HAP-1 (cell line): ENCODE data around the gene UNC50.
"Not testable (repeated sequence)": the region's sequence is repeated elsewhere in the genome, so short reads cannot be mapped to it uniquely, and the experiment has no call there.

Source experiments
- DNase-seq, 2 experiments: peaks; one replicate each; pipeline ENCODE4 v3.0.0-alpha.2; 2016 to 2020; ENCODE audit warnings: low spot score in 2 of 2
- H3K27me3 ChIP-seq: fragments of 250-450 bp; sonication (Bioruptor Pico); 2 replicates; pipeline ENCODE4 v1.5.1; 2020; ENCODE audit warnings: low read depth, mild to moderate bottlenecking, moderate library complexity
- H3K36me3 ChIP-seq: fragments of 250-450 bp; sonication (Bioruptor Pico); replicated peaks from 2 replicates; pipeline ENCODE4 v1.5.1; 2020; ENCODE audit warnings: mild to moderate bottlenecking
- H3K4me1 ChIP-seq: fragments of 250-450 bp; sonication (Bioruptor Pico); 2 replicates; pipeline ENCODE4 v1.5.1; 2020; ENCODE audit warnings: mild to moderate bottlenecking
- H3K4me3 ChIP-seq: fragments of 250-450 bp; sonication (Bioruptor Pico); 2 replicates; pipeline ENCODE4 v1.5.1; 2020; ENCODE audit warnings: mild to moderate bottlenecking, moderate library complexity
- H3K9me3 ChIP-seq: fragments of 250-450 bp; sonication (Bioruptor Pico); 2 replicates; pipeline ENCODE4 v1.5.1; 2020; ENCODE audit warnings: mild to moderate bottlenecking, moderate library complexity
- in situ Hi-C: fragments of 300-500 bp; cut with MboI; formaldehyde crosslinking; loops from 3 replicates; pipeline ENCODE4 v1.14.3; 2020; ENCODE audit warnings: low sequenced_read_pairs, inconsistent platforms, mixed read lengths

The UNC50 gene

GRCh38 chr2:98649135-98649991, 41.0 kb downstream of the UNC50 start:
- Histone ChIP-seq H3K27me3 (no peaks in the 10 kb centered on the region), H3K36me3 (no peaks in the 10 kb centered on the region), H3K4me3 (no peak overlapping the region), H3K4me1 (no peaks in the 10 kb centered on the region), H3K9me3 (no peaks in the 10 kb centered on the region)
- in situ Hi-C loops: loop anchor here (5.0 kb wide), 2 partner anchors 188 to 418 kb away; no protein-coding TSS in a partner anchor
- DNase-seq: peak; percentile 75 to 82

DNA sequence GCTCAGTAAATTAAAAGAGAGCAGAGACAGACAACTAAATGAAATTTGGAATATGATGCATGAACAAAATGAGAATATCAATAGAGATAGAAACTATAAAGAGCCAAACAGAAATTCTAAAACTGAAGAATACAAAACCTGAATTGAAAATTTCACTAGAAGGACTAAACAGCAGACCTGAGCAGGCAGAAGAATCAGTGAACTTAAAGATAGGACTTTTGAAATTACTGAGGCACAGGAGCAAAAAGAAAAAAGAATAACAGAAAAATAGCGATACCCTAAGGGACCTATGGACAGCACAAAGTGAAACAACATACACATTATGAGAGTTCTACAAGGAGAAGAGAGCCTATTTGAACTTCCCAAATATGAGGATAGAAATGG, 41.6 kb downstream of the UNC50 start:
- Histone ChIP-seq H3K4me3 (no peak overlapping the region), H3K27me3 (no peaks in the 10 kb centered on the region), H3K36me3 (no peaks in the 10 kb centered on the region), H3K9me3 (no peaks in the 10 kb centered on the region), H3K4me1 (no peaks in the 10 kb centered on the region)
- no peak for DNase-seq
- in situ Hi-C loops: loop anchor here (5.0 kb wide), 2 partner anchors 187 to 417 kb away; no protein-coding TSS in a partner anchor

- Histone ChIP-seq H3K4me3 (no peak overlapping the region), H3K36me3 (no peaks in the 10 kb centered on the region), H3K9me3 (no peaks in the 10 kb centered on the region), H3K4me1 (no peaks in the 10 kb centered on the region), H3K27me3 (no peaks in the 10 kb centered on the region)
- DNase-seq: no peak
- in situ Hi-C loops: no loop called here
Measured at GRCh38 chr2:98650998-98651397, 42.6 kb downstream of the UNC50 start.

GRCh38 chr2:98654699-98655495, 46.5 kb downstream of the UNC50 start:
- in situ Hi-C loops: no loop called here
- H3K27me3 ChIP-seq: no peaks in the 10 kb centered on the region
- DNase-seq: no peak
- H3K4me3 ChIP-seq: no peak overlapping the region
- no peaks in the 10 kb centered on the region for H3K9me3 ChIP-seq
- no peaks in the 10 kb centered on the region for H3K4me1 ChIP-seq
- no peaks in the 10 kb centered on the region for H3K36me3 ChIP-seq

DNA sequence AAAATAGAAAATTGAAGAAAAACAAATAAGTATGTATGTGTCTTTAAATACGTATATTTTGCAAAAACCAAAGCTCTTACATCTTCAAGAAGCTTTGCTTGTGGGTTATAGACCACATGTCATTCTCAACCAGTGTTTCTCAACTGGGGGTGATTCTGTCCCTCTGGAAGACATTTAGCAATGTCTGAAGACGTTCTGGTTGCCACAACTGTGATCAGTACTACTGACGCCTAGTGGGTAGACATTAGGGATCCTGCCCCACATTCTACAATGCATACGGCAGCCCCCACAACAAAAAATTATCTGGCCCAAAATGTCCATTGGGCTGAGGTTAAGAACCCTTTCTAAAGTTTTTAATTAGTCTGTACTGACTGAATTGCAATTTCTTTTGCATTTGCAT, 48.4 kb downstream of the UNC50 start:
- in situ Hi-C loops: no loop called here

GRCh38 chr2:98658816-98659490, 50.6 kb downstream of the UNC50 start:
- Histone ChIP-seq H3K36me3 (no peaks in the 10 kb centered on the region), H3K4me3 (no peak overlapping the region), H3K27me3 (no peaks in the 10 kb centered on the region), H3K9me3 (no peaks in the 10 kb centered on the region), H3K4me1 (no peaks in the 10 kb centered on the region)
- in situ Hi-C loops: no loop called here
- DNase-seq: no peak

More for the DNA sequence above, 48.4 kb downstream of the UNC50 start:
- H3K36me3 ChIP-seq: no peaks in the 10 kb centered on the region
- no peaks in the 10 kb centered on the region for H3K9me3 ChIP-seq
- no peak for DNase-seq
- no peaks in the 10 kb centered on the region for H3K4me1 ChIP-seq
- H3K27me3 ChIP-seq: no peaks in the 10 kb centered on the region
- no peak overlapping the region for H3K4me3 ChIP-seq

DNA sequence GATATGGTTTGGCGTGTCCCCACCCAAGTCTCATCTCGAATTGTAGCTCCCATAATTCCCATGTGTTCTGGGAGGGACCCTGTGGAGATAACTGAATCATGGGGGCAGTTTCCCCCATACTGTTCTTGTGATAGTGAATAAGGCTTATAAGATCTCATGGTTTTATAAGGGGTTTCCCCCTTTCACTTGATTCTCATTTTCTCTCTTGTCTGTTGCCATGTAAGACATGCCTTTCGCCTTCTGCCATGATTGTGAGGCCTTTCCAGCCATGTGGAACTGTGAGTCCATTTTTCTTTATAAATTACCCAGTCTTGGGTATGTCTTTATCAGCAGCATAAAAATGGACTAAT, 51.1 kb downstream of the UNC50 start:
- H3K27me3 ChIP-seq, DNase-seq, in situ Hi-C loops, H3K9me3 ChIP-seq, H3K36me3 ChIP-seq, H3K4me3 ChIP-seq, H3K4me1 ChIP-seq: not testable (repeated sequence)

DNA sequence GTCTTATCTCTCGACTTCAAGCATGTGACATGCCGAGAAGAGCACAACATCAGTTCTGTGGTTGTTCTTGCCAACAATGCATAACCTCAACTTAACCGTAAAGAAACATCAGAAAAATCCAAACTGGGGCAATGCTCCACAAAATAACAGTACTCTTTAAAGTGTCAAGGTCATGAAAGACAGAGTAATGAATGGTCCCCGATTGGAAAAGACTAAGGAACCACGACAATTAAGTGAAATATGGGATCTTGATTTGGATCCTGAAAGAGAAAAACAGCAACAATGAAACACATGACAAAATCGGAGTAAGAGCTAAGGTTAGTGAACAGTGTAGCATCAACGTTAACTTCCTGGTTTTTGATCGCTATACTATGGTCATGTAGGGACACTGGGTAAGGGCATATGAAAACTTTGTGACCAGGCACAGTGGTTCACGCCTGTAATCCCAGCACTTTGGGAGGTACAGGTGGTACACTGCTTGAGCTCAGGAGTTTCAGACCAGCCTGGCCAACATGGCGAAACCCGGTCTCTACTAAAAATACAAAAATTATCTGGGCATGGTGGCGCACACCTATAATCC, 55.2 kb downstream of the UNC50 start:
- no peaks in the 10 kb centered on the region for H3K4me1 ChIP-seq
- in situ Hi-C loops: no loop called here
- no peak for DNase-seq
- H3K4me3 ChIP-seq: no peak overlapping the region
- H3K36me3 ChIP-seq: no peaks in the 10 kb centered on the region
- H3K27me3 ChIP-seq: no peaks in the 10 kb centered on the region
- H3K9me3 ChIP-seq: no peaks in the 10 kb centered on the region

GRCh38 chr2:98664323-98664722, 55.9 kb downstream of the UNC50 start:
- Histone ChIP-seq H3K36me3 (no peaks in the 10 kb centered on the region), H3K4me1 (no peaks in the 10 kb centered on the region), H3K4me3 (no peak overlapping the region), H3K27me3 (no peaks in the 10 kb centered on the region), H3K9me3 (no peaks in the 10 kb centered on the region)
- in situ Hi-C loops: no loop called here
- DNase-seq: no peak

DNA sequence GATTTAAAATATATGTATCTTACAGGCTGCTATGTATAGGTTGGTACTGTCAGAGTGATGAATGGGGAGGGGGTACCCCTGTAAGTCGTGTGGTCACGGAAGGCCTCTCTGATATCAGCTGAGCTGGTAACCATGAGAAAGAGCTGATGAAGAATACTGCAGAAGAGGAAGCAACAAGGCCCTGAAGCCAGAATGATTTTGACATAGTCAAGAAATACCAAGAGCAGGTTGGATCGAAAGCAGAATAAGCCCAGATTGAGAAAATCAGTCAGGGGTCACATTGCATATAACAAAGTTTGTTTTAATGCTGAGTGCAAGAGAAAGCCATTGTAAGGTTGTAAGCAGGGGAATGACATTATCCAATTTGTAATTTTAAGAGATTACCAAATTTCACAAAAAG, 57.3 kb downstream of the UNC50 start:
- Histone ChIP-seq H3K9me3 (no peaks in the 10 kb centered on the region), H3K4me3 (no peak overlapping the region), H3K36me3 (no peaks in the 10 kb centered on the region), H3K27me3 (no peaks in the 10 kb centered on the region), H3K4me1 (no peaks in the 10 kb centered on the region)
- DNase-seq: no peak
- in situ Hi-C loops: no loop called here
